GM23338 (cell line): ENCODE results near the gene DDIT3. TPM values are rescaled to one million over a fixed set of nuclear protein-coding genes. Genes with fewer than 3 reads are reported as not detected.

Source experiments
- ATAC-seq: fragments of 200-7000 bp; cut with Tn5 transposase; 3 replicates; pipeline ENCODE4 v1.9.1; 2020
- DNase-seq: peaks from one replicate; pipeline ENCODE4 v3.0.0-alpha.2; 2015; ENCODE audit warnings: low spot score
- H2AFZ ChIP-seq: fragments of 200-600 bp; sonication (generic); 2 replicates; pipeline ENCODE4 v1.8.0; 2016; ENCODE audit warnings: antibody characterized with exemption, mild to moderate bottlenecking, moderate library complexity
- H3F3A ChIP-seq: fragments of 200-600 bp; sonication (generic); replicated peaks from 2 replicates; pipeline ENCODE4 v1.8.0; 2017; ENCODE audit warnings: antibody characterized with exemption, mixed run types, low read depth
- H3K27ac ChIP-seq: fragments of 200-600 bp; sonication (generic); 2 replicates; pipeline ENCODE4 v1.6.1; 2016; ENCODE audit warnings: low read depth
- H3K27me3 ChIP-seq: fragments of 200-600 bp; sonication (generic); 2 replicates; pipeline ENCODE4 v1.8.0; 2016; ENCODE audit warnings: mild to moderate bottlenecking, mixed run types, moderate library complexity; ENCODE audit not compliant: insufficient read depth
- H3K36me3 ChIP-seq: fragments of 200-600 bp; sonication (generic); 2 replicates; pipeline ENCODE4 v1.8.0; 2016; ENCODE audit warnings: mild to moderate bottlenecking; ENCODE audit not compliant: insufficient read depth
- H3K4me1 ChIP-seq: fragments of 200-600 bp; sonication (generic); 2 replicates; pipeline ENCODE4 v1.8.0; 2016; ENCODE audit warnings: mild to moderate bottlenecking, moderate library complexity; ENCODE audit not compliant: insufficient read depth
- H3K4me2 ChIP-seq: fragments of 200-600 bp; sonication (generic); 2 replicates; pipeline ENCODE4 v1.7.1; 2017; ENCODE audit warnings: mixed run types
- H3K4me3 ChIP-seq: fragments of 200-600 bp; sonication (generic); 2 replicates; pipeline ENCODE4 v1.6.1; 2016; ENCODE audit warnings: mixed run types
- H3K79me2 ChIP-seq: fragments of 200-600 bp; sonication (generic); replicated peaks from 2 replicates; pipeline ENCODE4 v1.8.0; 2017; ENCODE audit warnings: mild to moderate bottlenecking; ENCODE audit not compliant: insufficient read depth
- H3K9me2 ChIP-seq: fragments of 200-600 bp; sonication (generic); 2 replicates; pipeline ENCODE4 v1.8.0; 2017; ENCODE audit not compliant: insufficient read depth
- H4K20me1 ChIP-seq: fragments of 200-600 bp; sonication (generic); replicated peaks from 2 replicates; pipeline ENCODE4 v1.8.0; 2017; ENCODE audit warnings: mild to moderate bottlenecking; ENCODE audit not compliant: insufficient read depth
- H3K27ac Mint-ChIP-seq: 2 replicates; pipeline ENCODE4 v1.8.0; 2020; ENCODE audit warnings: inconsistent platforms, mild to moderate bottlenecking, moderate library complexity, mixed read lengths
- H3K27me3 Mint-ChIP-seq: 3 replicates; pipeline ENCODE4 v1.8.0; 2022; ENCODE audit warnings: low read depth, mild to moderate bottlenecking, moderate library complexity, mixed read lengths, inconsistent platforms; ENCODE audit not compliant: insufficient read depth, poor library complexity
- H3K36me3 Mint-ChIP-seq: 3 replicates; pipeline ENCODE4 v1.8.0; 2021; ENCODE audit warnings: low read depth, mild to moderate bottlenecking, inconsistent platforms, moderate library complexity, mixed read lengths
- H3K4me1 Mint-ChIP-seq: 3 replicates; pipeline ENCODE4 v1.8.0; 2020; ENCODE audit warnings: mild to moderate bottlenecking, inconsistent platforms, mixed read lengths
- H3K4me3 Mint-ChIP-seq: 3 replicates; pipeline ENCODE4 v1.8.0; 2021; ENCODE audit warnings: moderate library complexity, mild to moderate bottlenecking, inconsistent platforms, mixed read lengths
- H3K9me3 Mint-ChIP-seq: 3 replicates; pipeline ENCODE4 v1.8.0; 2020; ENCODE audit warnings: moderate library complexity, mild to moderate bottlenecking, inconsistent platforms, mixed read lengths
- CREB1 ChIP-seq: fragments of 250-450 bp; sonication (Bioruptor Pico); IDR thresholded peaks from 2 replicates; pipeline ENCODE4 v1.5.0; 2020; ENCODE audit warnings: low read depth, mild to moderate bottlenecking, moderate library complexity
- ETS1 ChIP-seq: IDR thresholded peaks from 2 replicates; pipeline ENCODE4 v1.6.1; 2016; ENCODE audit warnings: antibody characterized with exemption
- EZH2 ChIP-seq: fragments of 200-600 bp; sonication (generic); IDR thresholded peaks from one replicate; pipeline ENCODE4 v1.8.0; 2017; ENCODE audit warnings: antibody characterized with exemption, mild to moderate bottlenecking, low read depth; ENCODE audit not compliant: unreplicated experiment
- EZH2phosphoT487 ChIP-seq: fragments of 200-600 bp; sonication (generic); IDR thresholded peaks from one replicate; pipeline ENCODE4 v1.8.1; 2018; ENCODE audit warnings: antibody characterized with exemption; ENCODE audit not compliant: unreplicated experiment
- JUNB ChIP-seq: IDR thresholded peaks from one replicate; pipeline ENCODE4 v1.6.1; 2016; ENCODE audit warnings: antibody characterized with exemption; ENCODE audit not compliant: unreplicated experiment
- NANOG ChIP-seq: IDR thresholded peaks from 2 replicates; pipeline ENCODE4 v1.6.1; 2016; ENCODE audit warnings: antibody characterized with exemption, borderline replicate concordance
- POLR2AphosphoS5 ChIP-seq: IDR thresholded peaks from 2 replicates; pipeline ENCODE4 v1.6.1; 2016; ENCODE audit warnings: antibody characterized with exemption, low read depth
- REST ChIP-seq: IDR thresholded peaks from one replicate; pipeline ENCODE4 v1.6.1; 2018; ENCODE audit warnings: antibody characterized with exemption; ENCODE audit not compliant: unreplicated experiment
- STAT1 ChIP-seq: IDR thresholded peaks from one replicate; pipeline ENCODE4 v1.6.1; 2016; ENCODE audit warnings: antibody characterized with exemption; ENCODE audit not compliant: unreplicated experiment
- ZNF114 ChIP-seq: fragments of 250-450 bp; sonication (Bioruptor Pico); IDR thresholded peaks from 2 replicates; pipeline ENCODE4 v1.5.0; 2020; ENCODE audit warnings: mild to moderate bottlenecking, moderate library complexity
- ZNF331 ChIP-seq: fragments of 250-450 bp; sonication (Bioruptor Pico); IDR thresholded peaks from 2 replicates; pipeline ENCODE4 v1.5.0; 2020; ENCODE audit warnings: low read depth, mild to moderate bottlenecking, moderate library complexity
- polyA plus RNA-seq: library from polyadenylated mRNA; unstranded; fragments of >200 nt; fragmentation: Nextera tagmentation; extraction: Ambion mirVana; gene quantifications from 2 replicates; pipeline ENCODE4 v1.2.1, GENCODE V29; 2016
- total RNA-seq: library from RNA; depleted of rRNA; stranded (reverse); fragments of >200 nt; shearing (Covaris generic); gene quantifications from 2 replicates; pipeline ENCODE4 v1.2.3, GENCODE V29; 2014
- TF ChIP-seq, protein P1 (sequence below): fragments of 250-450 bp; sonication (Bioruptor Pico); IDR thresholded peaks from 2 replicates; pipeline ENCODE4 v1.5.0; 2020; ENCODE audit warnings: mild to moderate bottlenecking, moderate library complexity
- TF ChIP-seq, protein P2 (sequence below), 2 experiments: fragments of 200-600 bp in 1 of 2; sonication (generic) in 1 of 2; conservative IDR thresholded peaks; 2 replicates each; pipeline versions ENCODE4 v1.5.1 to v1.6.1; 2016 to 2017; ENCODE audit warnings: antibody characterized with exemption in 2 of 2, low read depth in 2 of 2, mild to moderate bottlenecking in 2 of 2, moderate library complexity in 1 of 2

The DDIT3 gene
- total and polyA plus RNA-seq, 2 experiments from 2014 or later, result 3.9 to 12.5 TPM

GRCh38 chr12:57471661-57472060 is 48.7 kb downstream of the DDIT3 start:
- ATAC-seq (no peak), DNase-seq (no peak)
- peaks cover 16% of the 10 kb centered on the region for H3K4me1 ChIP-seq
- no peak overlapping the region for H3K4me2 ChIP-seq
- Mint-ChIP-seq H3K27me3 (peaks cover 45% of the 10 kb centered on the region), H3K36me3 (peaks cover 12% of the 10 kb centered on the region; the same call in 2 of the 3 replicates), H3K9me3 (no peaks in the 10 kb centered on the region; the same call in 2 of the 3 replicates), H3K4me3 (no peak overlapping the region), H3K27ac (no peak overlapping the region), H3K4me1 (peaks cover 18% of the 10 kb centered on the region)
- H3K36me3 ChIP-seq, result no peaks in the 10 kb centered on the region
- no peak overlapping the region for H3K4me3 ChIP-seq
- TF ChIP-seq NANOG, result no peak
- no peak for TF ChIP-seq CREB1
- TF ChIP-seq, protein P1, sequence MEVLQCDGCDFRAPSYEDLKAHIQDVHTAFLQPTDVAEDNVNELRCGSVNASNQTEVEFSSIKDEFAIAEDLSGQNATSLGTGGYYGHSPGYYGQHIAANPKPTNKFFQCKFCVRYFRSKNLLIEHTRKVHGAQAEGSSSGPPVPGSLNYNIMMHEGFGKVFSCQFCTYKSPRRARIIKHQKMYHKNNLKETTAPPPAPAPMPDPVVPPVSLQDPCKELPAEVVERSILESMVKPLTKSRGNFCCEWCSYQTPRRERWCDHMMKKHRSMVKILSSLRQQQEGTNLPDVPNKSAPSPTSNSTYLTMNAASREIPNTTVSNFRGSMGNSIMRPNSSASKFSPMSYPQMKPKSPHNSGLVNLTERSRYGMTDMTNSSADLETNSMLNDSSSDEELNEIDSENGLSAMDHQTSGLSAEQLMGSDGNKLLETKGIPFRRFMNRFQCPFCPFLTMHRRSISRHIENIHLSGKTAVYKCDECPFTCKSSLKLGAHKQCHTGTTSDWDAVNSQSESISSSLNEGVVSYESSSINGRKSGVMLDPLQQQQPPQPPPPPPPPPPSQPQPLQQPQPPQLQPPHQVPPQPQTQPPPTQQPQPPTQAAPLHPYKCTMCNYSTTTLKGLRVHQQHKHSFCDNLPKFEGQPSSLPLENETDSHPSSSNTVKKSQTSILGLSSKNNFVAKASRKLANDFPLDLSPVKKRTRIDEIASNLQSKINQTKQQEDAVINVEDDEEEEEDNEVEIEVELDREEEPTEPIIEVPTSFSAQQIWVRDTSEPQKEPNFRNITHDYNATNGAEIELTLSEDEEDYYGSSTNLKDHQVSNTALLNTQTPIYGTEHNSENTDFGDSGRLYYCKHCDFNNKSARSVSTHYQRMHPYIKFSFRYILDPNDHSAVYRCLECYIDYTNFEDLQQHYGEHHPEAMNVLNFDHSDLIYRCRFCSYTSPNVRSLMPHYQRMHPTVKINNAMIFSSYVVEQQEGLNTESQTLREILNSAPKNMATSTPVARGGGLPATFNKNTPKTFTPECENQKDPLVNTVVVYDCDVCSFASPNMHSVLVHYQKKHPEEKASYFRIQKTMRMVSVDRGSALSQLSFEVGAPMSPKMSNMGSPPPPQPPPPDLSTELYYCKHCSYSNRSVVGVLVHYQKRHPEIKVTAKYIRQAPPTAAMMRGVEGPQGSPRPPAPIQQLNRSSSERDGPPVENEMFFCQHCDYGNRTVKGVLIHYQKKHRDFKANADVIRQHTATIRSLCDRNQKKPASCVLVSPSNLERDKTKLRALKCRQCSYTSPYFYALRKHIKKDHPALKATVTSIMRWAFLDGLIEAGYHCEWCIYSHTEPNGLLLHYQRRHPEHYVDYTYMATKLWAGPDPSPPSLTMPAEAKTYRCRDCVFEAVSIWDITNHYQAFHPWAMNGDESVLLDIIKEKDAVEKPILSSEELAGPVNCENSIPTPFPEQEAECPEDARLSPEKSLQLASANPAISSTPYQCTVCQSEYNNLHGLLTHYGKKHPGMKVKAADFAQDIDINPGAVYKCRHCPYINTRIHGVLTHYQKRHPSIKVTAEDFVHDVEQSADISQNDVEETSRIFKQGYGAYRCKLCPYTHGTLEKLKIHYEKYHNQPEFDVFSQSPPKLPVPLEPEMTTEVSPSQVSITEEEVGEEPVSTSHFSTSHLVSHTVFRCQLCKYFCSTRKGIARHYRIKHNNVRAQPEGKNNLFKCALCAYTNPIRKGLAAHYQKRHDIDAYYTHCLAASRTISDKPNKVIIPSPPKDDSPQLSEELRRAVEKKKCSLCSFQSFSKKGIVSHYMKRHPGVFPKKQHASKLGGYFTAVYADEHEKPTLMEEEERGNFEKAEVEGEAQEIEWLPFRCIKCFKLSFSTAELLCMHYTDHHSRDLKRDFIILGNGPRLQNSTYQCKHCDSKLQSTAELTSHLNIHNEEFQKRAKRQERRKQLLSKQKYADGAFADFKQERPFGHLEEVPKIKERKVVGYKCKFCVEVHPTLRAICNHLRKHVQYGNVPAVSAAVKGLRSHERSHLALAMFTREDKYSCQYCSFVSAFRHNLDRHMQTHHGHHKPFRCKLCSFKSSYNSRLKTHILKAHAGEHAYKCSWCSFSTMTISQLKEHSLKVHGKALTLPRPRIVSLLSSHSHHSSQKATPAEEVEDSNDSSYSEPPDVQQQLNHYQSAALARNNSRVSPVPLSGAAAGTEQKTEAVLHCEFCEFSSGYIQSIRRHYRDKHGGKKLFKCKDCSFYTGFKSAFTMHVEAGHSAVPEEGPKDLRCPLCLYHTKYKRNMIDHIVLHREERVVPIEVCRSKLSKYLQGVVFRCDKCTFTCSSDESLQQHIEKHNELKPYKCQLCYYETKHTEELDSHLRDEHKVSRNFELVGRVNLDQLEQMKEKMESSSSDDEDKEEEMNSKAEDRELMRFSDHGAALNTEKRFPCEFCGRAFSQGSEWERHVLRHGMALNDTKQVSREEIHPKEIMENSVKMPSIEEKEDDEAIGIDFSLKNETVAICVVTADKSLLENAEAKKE (CRISPR knock-in tag), result no peak
- no peak for TF ChIP-seq ETS1
- TF ChIP-seq, protein P2, sequence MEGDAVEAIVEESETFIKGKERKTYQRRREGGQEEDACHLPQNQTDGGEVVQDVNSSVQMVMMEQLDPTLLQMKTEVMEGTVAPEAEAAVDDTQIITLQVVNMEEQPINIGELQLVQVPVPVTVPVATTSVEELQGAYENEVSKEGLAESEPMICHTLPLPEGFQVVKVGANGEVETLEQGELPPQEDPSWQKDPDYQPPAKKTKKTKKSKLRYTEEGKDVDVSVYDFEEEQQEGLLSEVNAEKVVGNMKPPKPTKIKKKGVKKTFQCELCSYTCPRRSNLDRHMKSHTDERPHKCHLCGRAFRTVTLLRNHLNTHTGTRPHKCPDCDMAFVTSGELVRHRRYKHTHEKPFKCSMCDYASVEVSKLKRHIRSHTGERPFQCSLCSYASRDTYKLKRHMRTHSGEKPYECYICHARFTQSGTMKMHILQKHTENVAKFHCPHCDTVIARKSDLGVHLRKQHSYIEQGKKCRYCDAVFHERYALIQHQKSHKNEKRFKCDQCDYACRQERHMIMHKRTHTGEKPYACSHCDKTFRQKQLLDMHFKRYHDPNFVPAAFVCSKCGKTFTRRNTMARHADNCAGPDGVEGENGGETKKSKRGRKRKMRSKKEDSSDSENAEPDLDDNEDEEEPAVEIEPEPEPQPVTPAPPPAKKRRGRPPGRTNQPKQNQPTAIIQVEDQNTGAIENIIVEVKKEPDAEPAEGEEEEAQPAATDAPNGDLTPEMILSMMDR (conservative IDR thresholded peaks at IDR 0.05; ENCODE audit: low read depth in 2 of 2), result no peak
- TF ChIP-seq REST, result no peak
- no peak for TF ChIP-seq ZNF114 (CRISPR knock-in tag)
- TF ChIP-seq EZH2phosphoT487, result no peak
- no peak for TF ChIP-seq ZNF331 (CRISPR knock-in tag)
- TF ChIP-seq EZH2, result no peak
- no peak for TF ChIP-seq JUNB
- no peak for TF ChIP-seq STAT1
- no peak for TF ChIP-seq POLR2AphosphoS5
- H3K27ac ChIP-seq, result no peak overlapping the region
- no peaks in the 10 kb centered on the region for H3K79me2 ChIP-seq
- H4K20me1 ChIP-seq, result no peaks in the 10 kb centered on the region
- H3K9me2 ChIP-seq, result no peaks in the 10 kb centered on the region
- peaks cover 49% of the 10 kb centered on the region for H3K27me3 ChIP-seq
- no peak overlapping the region for H2AFZ ChIP-seq
- H3F3A ChIP-seq, result peaks cover 9% of the 10 kb centered on the region
